Smooth muscle cell of trachea (primary cell): ENCODE data around the gene ZDHHC5. TPM values are rescaled to one million over a fixed set of nuclear protein-coding genes. Genes with fewer than 3 reads are reported as not detected.

ENCODE experiments used
- total RNA-seq: library from RNA; depleted of rRNA; stranded (reverse); fragments of >200 nt; gene quantifications from 2 replicates; pipeline ENCODE4 v1.2.1, GENCODE V29; 2014

Gene ZDHHC5
- total RNA-seq, result 26.9 and 42.0 TPM in 2 replicates

GRCh38 chr11:57667736-57668433 lies at the start of gene ZDHHC5:
TSS of gene ZDHHC5 (plus strand) at chr11:57668114. CDS start at chr11:57673091, 4,977 bp downstream.

GRCh38 chr11:57649826-57650738 lies 17.8 kb upstream of the ZDHHC5 start, which contains the start of gene YPEL4:
TSS of gene YPEL4 (minus strand) at chr11:57649912. CDS start at chr11:57647107, 2,805 bp downstream.

GRCh38 chr11:57657194-57658022 lies 10.5 kb upstream of the ZDHHC5 start, which contains the start of gene CLP1:
TSS of gene CLP1 (plus strand) at chr11:57657762. CDS start at chr11:57659477, 1,715 bp downstream.

GRCh38 chr11:57711414-57712255 lies 43.7 kb downstream of the ZDHHC5 start, which contains the start of gene MED19:
TSS of gene MED19 (minus strand) at chr11:57712215. CDS start at chr11:57712179, 36 bp downstream.

GRCh38 chr11:57712256-57713150 lies 44.6 kb downstream of the ZDHHC5 start, which contains the start of gene TMX2:
TSS of gene TMX2 (plus strand) at chr11:57712593. CDS start at chr11:57712619, 26 bp downstream.

GRCh38 chr11:57741132-57742086 lies 73.5 kb downstream of the ZDHHC5 start, which contains the start of gene SELENOH:
TSS of gene SELENOH (plus strand) at chr11:57741491. CDS start at chr11:57741596, 105 bp downstream.

Other genes starting within 250 kb of the ZDHHC5 start
- 48.4 and 77.2 TPM in 2 replicates for gene SLC43A3, start 241.0 kb upstream of the ZDHHC5 start, total RNA-seq
- 0.33 TPM in 1 of 2 replicates, not detected in the other for gene RTN4RL2, start 207.6 kb upstream of the ZDHHC5 start, total RNA-seq
- gene SLC43A1, start 152.4 kb upstream of the ZDHHC5 start, total RNA-seq, result 15.3 and 23.5 TPM in 2 replicates
- gene TIMM10, start 137.4 kb upstream of the ZDHHC5 start, total RNA-seq, result 14.9 and 35.5 TPM in 2 replicates
- gene SMTNL1, start 130.5 kb upstream of the ZDHHC5 start, total RNA-seq, result not detected in 2 replicates
- 43.3 and 106 TPM in 2 replicates for gene UBE2L6, start 100.4 kb upstream of the ZDHHC5 start, total RNA-seq
- gene SERPING1, start 70.4 kb upstream of the ZDHHC5 start, total RNA-seq, result 9.6 and 26.0 TPM in 2 replicates
- 2.6 and 3.1 TPM in 2 replicates for gene YPEL4, start 18.2 kb upstream of the ZDHHC5 start, total RNA-seq
- 19.5 and 20.2 TPM in 2 replicates for gene CLP1, start 10.4 kb upstream of the ZDHHC5 start, total RNA-seq
- 12.4 and 20.7 TPM in 2 replicates for gene MED19, start 44.1 kb downstream of the ZDHHC5 start, total RNA-seq
- gene TMX2, start 44.5 kb downstream of the ZDHHC5 start, total RNA-seq, result 48.1 and 48.3 TPM in 2 replicates
- gene SELENOH, start 73.4 kb downstream of the ZDHHC5 start, total RNA-seq, result 67.0 and 110 TPM in 2 replicates
- gene BTBD18, start 83.7 kb downstream of the ZDHHC5 start, total RNA-seq, result not detected in 2 replicates
- 114 and 116 TPM in 2 replicates for gene CTNND1, start 93.7 kb downstream of the ZDHHC5 start, total RNA-seq